Muscle layer of colon (tissue), 2 donors: ENCODE results near the gene CCDC88C.

ENCODE experiments used
- H3K27ac ChIP-seq: one replicate; pipeline ENCODE4 v1.7.0; 2013; ENCODE audit warnings: low read depth, mild to moderate bottlenecking, low read length, moderate library complexity
- H3K27me3 ChIP-seq, 2 donors: one replicate each; pipeline ENCODE4 v1.7.0; 2013; ENCODE audit warnings: low read length in 2 of 2, mild to moderate bottlenecking in 2 of 2; ENCODE audit not compliant: insufficient read depth in 2 of 2, control insufficient read depth in 1 of 2
- H3K36me3 ChIP-seq: one replicate; pipeline ENCODE4 v1.7.0; 2013; ENCODE audit warnings: mild to moderate bottlenecking, low read length; ENCODE audit not compliant: insufficient read depth
- H3K4me1 ChIP-seq: one replicate; pipeline ENCODE4 v1.7.0; 2013; ENCODE audit warnings: mild to moderate bottlenecking, low read length; ENCODE audit not compliant: insufficient read depth
- H3K4me3 ChIP-seq, 2 donors: one replicate each; pipeline ENCODE4 v1.7.0; 2013; ENCODE audit warnings: low read length in 2 of 2, low read depth in 1 of 2, mild to moderate bottlenecking in 1 of 2, moderate library complexity in 1 of 2
- H3K9ac ChIP-seq: one replicate; pipeline ENCODE4 v1.7.0; 2013; ENCODE audit warnings: low read length
- H3K9me3 ChIP-seq: one replicate; pipeline ENCODE4 v1.7.0; 2013; ENCODE audit warnings: mild to moderate bottlenecking, low read length
- donor health status: abdominal sarcoma.
- donor health status: Adenocarcinoma of cecum.

Gene CCDC88C

GRCh38 chr14:91395466-91395865 is 22.2 kb downstream of the CCDC88C start:
- Histone ChIP-seq H3K27me3 (no peaks in the 10 kb centered on the region), H3K27ac (no peak overlapping the region), H3K9ac (no peak overlapping the region), H3K9me3 (no peaks in the 10 kb centered on the region), H3K4me1 (no peaks in the 10 kb centered on the region), H3K4me3 (no peak overlapping the region), H3K36me3 (no peaks in the 10 kb centered on the region)

GRCh38 chr14:91394105-91395081 is 23.2 kb downstream of the CCDC88C start:
- no peak overlapping the region for H3K4me3 ChIP-seq
- no peaks in the 10 kb centered on the region for H3K27me3 ChIP-seq
- H3K4me1 ChIP-seq, result no peaks in the 10 kb centered on the region
- no peaks in the 10 kb centered on the region for H3K36me3 ChIP-seq
- H3K27ac ChIP-seq, result no peak overlapping the region
- no peak overlapping the region for H3K9ac ChIP-seq
- no peaks in the 10 kb centered on the region for H3K9me3 ChIP-seq

- Histone ChIP-seq H3K9me3 (no peaks in the 10 kb centered on the region), H3K9ac (no peak overlapping the region), H3K4me3 (no peak overlapping the region), H3K36me3 (no peaks in the 10 kb centered on the region), H3K27me3 (no peaks in the 10 kb centered on the region), H3K4me1 (no peaks in the 10 kb centered on the region), H3K27ac (no peak overlapping the region)
Measured at GRCh38 chr14:91392623-91393303, 24.9 kb downstream of the CCDC88C start.

- no peaks in the 10 kb centered on the region for H3K4me1 ChIP-seq
- no peaks in the 10 kb centered on the region for H3K36me3 ChIP-seq
- H3K4me3 ChIP-seq, result no peak overlapping the region
- no peak overlapping the region for H3K9ac ChIP-seq
- H3K27me3 ChIP-seq, result no peaks in the 10 kb centered on the region
- no peak overlapping the region for H3K27ac ChIP-seq
- H3K9me3 ChIP-seq, result no peaks in the 10 kb centered on the region
Measured at GRCh38 chr14:91390165-91390778, 27.3 kb downstream of the CCDC88C start.

- Histone ChIP-seq H3K4me3 (no peak overlapping the region), H3K9me3 (no peaks in the 10 kb centered on the region), H3K36me3 (no peaks in the 10 kb centered on the region), H3K4me1 (no peaks in the 10 kb centered on the region), H3K27ac (no peak overlapping the region), H3K27me3 (no peaks in the 10 kb centered on the region), H3K9ac (no peak overlapping the region)
Measured at GRCh38 chr14:91389150-91389549, 28.5 kb downstream of the CCDC88C start.

- no peaks in the 10 kb centered on the region for H3K9me3 ChIP-seq
- H3K27me3 ChIP-seq, result no peaks in the 10 kb centered on the region
- H3K27ac ChIP-seq, result peak overlapping the region; percentile 41
- no peak overlapping the region for H3K4me3 ChIP-seq
- H3K36me3 ChIP-seq, result no peaks in the 10 kb centered on the region
- H3K4me1 ChIP-seq, result no peaks in the 10 kb centered on the region
- H3K9ac ChIP-seq, result no peak overlapping the region
Measured at GRCh38 chr14:91388551-91388975, 29.1 kb downstream of the CCDC88C start.

GRCh38 chr14:91387951-91388381 is 29.7 kb downstream of the CCDC88C start:
- Histone ChIP-seq H3K27me3 (no peaks in the 10 kb centered on the region), H3K4me3 (no peak overlapping the region), H3K36me3 (no peaks in the 10 kb centered on the region), H3K4me1 (no peaks in the 10 kb centered on the region), H3K27ac (peak overlapping the region; percentile 41), H3K9ac (no peak overlapping the region), H3K9me3 (no peaks in the 10 kb centered on the region)

GRCh38 chr14:91387169-91387835 is 30.3 kb downstream of the CCDC88C start:
- no peaks in the 10 kb centered on the region for H3K36me3 ChIP-seq
- no peak overlapping the region for H3K4me3 ChIP-seq
- H3K9ac ChIP-seq, result no peak overlapping the region
- no peaks in the 10 kb centered on the region for H3K4me1 ChIP-seq
- no peaks in the 10 kb centered on the region for H3K9me3 ChIP-seq
- no peak overlapping the region for H3K27ac ChIP-seq
- no peaks in the 10 kb centered on the region for H3K27me3 ChIP-seq

- Histone ChIP-seq H3K27me3 (no peaks in the 10 kb centered on the region), H3K4me1 (no peaks in the 10 kb centered on the region), H3K36me3 (no peaks in the 10 kb centered on the region), H3K9ac (no peak overlapping the region), H3K27ac (no peak overlapping the region), H3K9me3 (no peaks in the 10 kb centered on the region), H3K4me3 (no peak overlapping the region)
Measured at GRCh38 chr14:91385697-91386096, 31.9 kb downstream of the CCDC88C start.

GRCh38 chr14:91385224-91385623 is 32.4 kb downstream of the CCDC88C start:
- H3K27me3 ChIP-seq, result no peaks in the 10 kb centered on the region
- H3K4me1 ChIP-seq, result no peaks in the 10 kb centered on the region
- no peak overlapping the region for H3K9ac ChIP-seq
- no peaks in the 10 kb centered on the region for H3K36me3 ChIP-seq
- no peak overlapping the region for H3K4me3 ChIP-seq
- H3K9me3 ChIP-seq, result no peaks in the 10 kb centered on the region
- no peak overlapping the region for H3K27ac ChIP-seq

- H3K27ac ChIP-seq, result no peak overlapping the region
- H3K9ac ChIP-seq, result no peak overlapping the region
- H3K4me1 ChIP-seq, result peaks cover 10% of the 10 kb centered on the region
- no peaks in the 10 kb centered on the region for H3K27me3 ChIP-seq
- H3K4me3 ChIP-seq, result no peak overlapping the region
- H3K36me3 ChIP-seq, result no peaks in the 10 kb centered on the region
- H3K9me3 ChIP-seq, result no peaks in the 10 kb centered on the region
Measured at GRCh38 chr14:91383439-91383838, 34.2 kb downstream of the CCDC88C start.
